ENCODE data around the gene FGB. TPM values are rescaled to one million over a fixed set of nuclear protein-coding genes. Genes with fewer than 3 reads are reported as not detected.

The FGB gene
- total and polyA plus RNA-seq, 2 experiments from 2014 or later = not detected

DNA sequence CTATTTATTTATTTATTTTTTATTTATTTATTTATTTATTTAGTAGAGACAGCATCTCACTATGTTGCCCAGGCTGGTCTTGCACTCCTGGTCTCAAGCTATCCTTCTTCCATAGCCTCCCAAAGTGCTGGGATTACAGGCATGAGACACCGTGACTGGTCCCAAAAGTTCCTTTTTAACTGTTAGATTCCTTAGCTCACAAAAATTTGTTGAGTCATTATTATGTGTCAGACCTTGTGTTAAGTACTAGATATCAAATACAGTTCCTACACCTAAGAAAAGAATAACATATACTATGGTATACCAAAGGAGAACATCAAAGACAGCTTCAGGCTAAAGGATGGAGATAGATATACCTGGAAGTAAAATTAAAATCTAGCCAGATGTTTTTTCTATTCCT is 16.1 kb downstream of the FGB start:
- no peak for DNase-seq (ENCODE audit: low spot score)
- Histone ChIP-seq H3K79me2 (replicated peaks; ENCODE audit: insufficient read depth) (no peaks in the 10 kb centered on the region), H3K36me3 (ENCODE audit: insufficient read depth) (no peaks in the 10 kb centered on the region), H3K27me3 (ENCODE audit: insufficient read depth) (no peaks in the 10 kb centered on the region), H3K4me3 (no peak overlapping the region), H2AFZ (no peak overlapping the region), H3K9me2 (ENCODE audit: insufficient read depth) (no peaks in the 10 kb centered on the region), H3K4me1 (ENCODE audit: insufficient read depth) (no peaks in the 10 kb centered on the region), H3K4me2 (no peak overlapping the region), H4K20me1 (replicated peaks; ENCODE audit: insufficient read depth) (no peaks in the 10 kb centered on the region), H3F3A (replicated peaks; ENCODE audit: low read depth) (no peaks in the 10 kb centered on the region), H3K27ac (ENCODE audit: low read depth) (no peak overlapping the region)
- TF ChIP-seq, protein P1, sequence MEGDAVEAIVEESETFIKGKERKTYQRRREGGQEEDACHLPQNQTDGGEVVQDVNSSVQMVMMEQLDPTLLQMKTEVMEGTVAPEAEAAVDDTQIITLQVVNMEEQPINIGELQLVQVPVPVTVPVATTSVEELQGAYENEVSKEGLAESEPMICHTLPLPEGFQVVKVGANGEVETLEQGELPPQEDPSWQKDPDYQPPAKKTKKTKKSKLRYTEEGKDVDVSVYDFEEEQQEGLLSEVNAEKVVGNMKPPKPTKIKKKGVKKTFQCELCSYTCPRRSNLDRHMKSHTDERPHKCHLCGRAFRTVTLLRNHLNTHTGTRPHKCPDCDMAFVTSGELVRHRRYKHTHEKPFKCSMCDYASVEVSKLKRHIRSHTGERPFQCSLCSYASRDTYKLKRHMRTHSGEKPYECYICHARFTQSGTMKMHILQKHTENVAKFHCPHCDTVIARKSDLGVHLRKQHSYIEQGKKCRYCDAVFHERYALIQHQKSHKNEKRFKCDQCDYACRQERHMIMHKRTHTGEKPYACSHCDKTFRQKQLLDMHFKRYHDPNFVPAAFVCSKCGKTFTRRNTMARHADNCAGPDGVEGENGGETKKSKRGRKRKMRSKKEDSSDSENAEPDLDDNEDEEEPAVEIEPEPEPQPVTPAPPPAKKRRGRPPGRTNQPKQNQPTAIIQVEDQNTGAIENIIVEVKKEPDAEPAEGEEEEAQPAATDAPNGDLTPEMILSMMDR (conservative IDR thresholded peaks at IDR 0.05; ENCODE audit: low read depth in 2 of 2) = no peak
- no peak for TF ChIP-seq CREB1 (CRISPR knock-in tag; IDR thresholded peaks at IDR 0.05; ENCODE audit: low read depth)
- TF ChIP-seq, protein P2, sequence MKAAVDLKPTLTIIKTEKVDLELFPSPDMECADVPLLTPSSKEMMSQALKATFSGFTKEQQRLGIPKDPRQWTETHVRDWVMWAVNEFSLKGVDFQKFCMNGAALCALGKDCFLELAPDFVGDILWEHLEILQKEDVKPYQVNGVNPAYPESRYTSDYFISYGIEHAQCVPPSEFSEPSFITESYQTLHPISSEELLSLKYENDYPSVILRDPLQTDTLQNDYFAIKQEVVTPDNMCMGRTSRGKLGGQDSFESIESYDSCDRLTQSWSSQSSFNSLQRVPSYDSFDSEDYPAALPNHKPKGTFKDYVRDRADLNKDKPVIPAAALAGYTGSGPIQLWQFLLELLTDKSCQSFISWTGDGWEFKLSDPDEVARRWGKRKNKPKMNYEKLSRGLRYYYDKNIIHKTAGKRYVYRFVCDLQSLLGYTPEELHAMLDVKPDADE (IDR thresholded peaks at IDR 0.05) = no peak
- TF ChIP-seq ZNF331 (CRISPR knock-in tag; IDR thresholded peaks at IDR 0.05; ENCODE audit: low read depth) = no peak
- TF ChIP-seq, protein P3, sequence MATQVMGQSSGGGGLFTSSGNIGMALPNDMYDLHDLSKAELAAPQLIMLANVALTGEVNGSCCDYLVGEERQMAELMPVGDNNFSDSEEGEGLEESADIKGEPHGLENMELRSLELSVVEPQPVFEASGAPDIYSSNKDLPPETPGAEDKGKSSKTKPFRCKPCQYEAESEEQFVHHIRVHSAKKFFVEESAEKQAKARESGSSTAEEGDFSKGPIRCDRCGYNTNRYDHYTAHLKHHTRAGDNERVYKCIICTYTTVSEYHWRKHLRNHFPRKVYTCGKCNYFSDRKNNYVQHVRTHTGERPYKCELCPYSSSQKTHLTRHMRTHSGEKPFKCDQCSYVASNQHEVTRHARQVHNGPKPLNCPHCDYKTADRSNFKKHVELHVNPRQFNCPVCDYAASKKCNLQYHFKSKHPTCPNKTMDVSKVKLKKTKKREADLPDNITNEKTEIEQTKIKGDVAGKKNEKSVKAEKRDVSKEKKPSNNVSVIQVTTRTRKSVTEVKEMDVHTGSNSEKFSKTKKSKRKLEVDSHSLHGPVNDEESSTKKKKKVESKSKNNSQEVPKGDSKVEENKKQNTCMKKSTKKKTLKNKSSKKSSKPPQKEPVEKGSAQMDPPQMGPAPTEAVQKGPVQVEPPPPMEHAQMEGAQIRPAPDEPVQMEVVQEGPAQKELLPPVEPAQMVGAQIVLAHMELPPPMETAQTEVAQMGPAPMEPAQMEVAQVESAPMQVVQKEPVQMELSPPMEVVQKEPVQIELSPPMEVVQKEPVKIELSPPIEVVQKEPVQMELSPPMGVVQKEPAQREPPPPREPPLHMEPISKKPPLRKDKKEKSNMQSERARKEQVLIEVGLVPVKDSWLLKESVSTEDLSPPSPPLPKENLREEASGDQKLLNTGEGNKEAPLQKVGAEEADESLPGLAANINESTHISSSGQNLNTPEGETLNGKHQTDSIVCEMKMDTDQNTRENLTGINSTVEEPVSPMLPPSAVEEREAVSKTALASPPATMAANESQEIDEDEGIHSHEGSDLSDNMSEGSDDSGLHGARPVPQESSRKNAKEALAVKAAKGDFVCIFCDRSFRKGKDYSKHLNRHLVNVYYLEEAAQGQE (IDR thresholded peaks at IDR 0.05; ENCODE audit: unreplicated experiment) = no peak
- no peak for TF ChIP-seq JUNB (IDR thresholded peaks at IDR 0.05; ENCODE audit: unreplicated experiment)
- TF ChIP-seq NANOG (IDR thresholded peaks at IDR 0.05; ENCODE audit: borderline replicate concordance) = no peak
- no peak for TF ChIP-seq STAT1 (IDR thresholded peaks at IDR 0.05; ENCODE audit: unreplicated experiment)
- no peak for TF ChIP-seq POLR2AphosphoS5 (IDR thresholded peaks at IDR 0.05; ENCODE audit: low read depth)
- no peak for TF ChIP-seq ZNF114 (CRISPR knock-in tag; IDR thresholded peaks at IDR 0.05)
- TF ChIP-seq EZH2phosphoT487 (IDR thresholded peaks at IDR 0.05; ENCODE audit: unreplicated experiment) = no peak
- TF ChIP-seq, protein P4, sequence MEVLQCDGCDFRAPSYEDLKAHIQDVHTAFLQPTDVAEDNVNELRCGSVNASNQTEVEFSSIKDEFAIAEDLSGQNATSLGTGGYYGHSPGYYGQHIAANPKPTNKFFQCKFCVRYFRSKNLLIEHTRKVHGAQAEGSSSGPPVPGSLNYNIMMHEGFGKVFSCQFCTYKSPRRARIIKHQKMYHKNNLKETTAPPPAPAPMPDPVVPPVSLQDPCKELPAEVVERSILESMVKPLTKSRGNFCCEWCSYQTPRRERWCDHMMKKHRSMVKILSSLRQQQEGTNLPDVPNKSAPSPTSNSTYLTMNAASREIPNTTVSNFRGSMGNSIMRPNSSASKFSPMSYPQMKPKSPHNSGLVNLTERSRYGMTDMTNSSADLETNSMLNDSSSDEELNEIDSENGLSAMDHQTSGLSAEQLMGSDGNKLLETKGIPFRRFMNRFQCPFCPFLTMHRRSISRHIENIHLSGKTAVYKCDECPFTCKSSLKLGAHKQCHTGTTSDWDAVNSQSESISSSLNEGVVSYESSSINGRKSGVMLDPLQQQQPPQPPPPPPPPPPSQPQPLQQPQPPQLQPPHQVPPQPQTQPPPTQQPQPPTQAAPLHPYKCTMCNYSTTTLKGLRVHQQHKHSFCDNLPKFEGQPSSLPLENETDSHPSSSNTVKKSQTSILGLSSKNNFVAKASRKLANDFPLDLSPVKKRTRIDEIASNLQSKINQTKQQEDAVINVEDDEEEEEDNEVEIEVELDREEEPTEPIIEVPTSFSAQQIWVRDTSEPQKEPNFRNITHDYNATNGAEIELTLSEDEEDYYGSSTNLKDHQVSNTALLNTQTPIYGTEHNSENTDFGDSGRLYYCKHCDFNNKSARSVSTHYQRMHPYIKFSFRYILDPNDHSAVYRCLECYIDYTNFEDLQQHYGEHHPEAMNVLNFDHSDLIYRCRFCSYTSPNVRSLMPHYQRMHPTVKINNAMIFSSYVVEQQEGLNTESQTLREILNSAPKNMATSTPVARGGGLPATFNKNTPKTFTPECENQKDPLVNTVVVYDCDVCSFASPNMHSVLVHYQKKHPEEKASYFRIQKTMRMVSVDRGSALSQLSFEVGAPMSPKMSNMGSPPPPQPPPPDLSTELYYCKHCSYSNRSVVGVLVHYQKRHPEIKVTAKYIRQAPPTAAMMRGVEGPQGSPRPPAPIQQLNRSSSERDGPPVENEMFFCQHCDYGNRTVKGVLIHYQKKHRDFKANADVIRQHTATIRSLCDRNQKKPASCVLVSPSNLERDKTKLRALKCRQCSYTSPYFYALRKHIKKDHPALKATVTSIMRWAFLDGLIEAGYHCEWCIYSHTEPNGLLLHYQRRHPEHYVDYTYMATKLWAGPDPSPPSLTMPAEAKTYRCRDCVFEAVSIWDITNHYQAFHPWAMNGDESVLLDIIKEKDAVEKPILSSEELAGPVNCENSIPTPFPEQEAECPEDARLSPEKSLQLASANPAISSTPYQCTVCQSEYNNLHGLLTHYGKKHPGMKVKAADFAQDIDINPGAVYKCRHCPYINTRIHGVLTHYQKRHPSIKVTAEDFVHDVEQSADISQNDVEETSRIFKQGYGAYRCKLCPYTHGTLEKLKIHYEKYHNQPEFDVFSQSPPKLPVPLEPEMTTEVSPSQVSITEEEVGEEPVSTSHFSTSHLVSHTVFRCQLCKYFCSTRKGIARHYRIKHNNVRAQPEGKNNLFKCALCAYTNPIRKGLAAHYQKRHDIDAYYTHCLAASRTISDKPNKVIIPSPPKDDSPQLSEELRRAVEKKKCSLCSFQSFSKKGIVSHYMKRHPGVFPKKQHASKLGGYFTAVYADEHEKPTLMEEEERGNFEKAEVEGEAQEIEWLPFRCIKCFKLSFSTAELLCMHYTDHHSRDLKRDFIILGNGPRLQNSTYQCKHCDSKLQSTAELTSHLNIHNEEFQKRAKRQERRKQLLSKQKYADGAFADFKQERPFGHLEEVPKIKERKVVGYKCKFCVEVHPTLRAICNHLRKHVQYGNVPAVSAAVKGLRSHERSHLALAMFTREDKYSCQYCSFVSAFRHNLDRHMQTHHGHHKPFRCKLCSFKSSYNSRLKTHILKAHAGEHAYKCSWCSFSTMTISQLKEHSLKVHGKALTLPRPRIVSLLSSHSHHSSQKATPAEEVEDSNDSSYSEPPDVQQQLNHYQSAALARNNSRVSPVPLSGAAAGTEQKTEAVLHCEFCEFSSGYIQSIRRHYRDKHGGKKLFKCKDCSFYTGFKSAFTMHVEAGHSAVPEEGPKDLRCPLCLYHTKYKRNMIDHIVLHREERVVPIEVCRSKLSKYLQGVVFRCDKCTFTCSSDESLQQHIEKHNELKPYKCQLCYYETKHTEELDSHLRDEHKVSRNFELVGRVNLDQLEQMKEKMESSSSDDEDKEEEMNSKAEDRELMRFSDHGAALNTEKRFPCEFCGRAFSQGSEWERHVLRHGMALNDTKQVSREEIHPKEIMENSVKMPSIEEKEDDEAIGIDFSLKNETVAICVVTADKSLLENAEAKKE (CRISPR knock-in tag; IDR thresholded peaks at IDR 0.05) = no peak
- TF ChIP-seq EZH2 (IDR thresholded peaks at IDR 0.05; ENCODE audit: low read depth, unreplicated experiment) = no peak
- Mint-ChIP-seq H3K27me3 (ENCODE audit: insufficient read depth, low read depth, poor library complexity) (peaks cover 3% of the 10 kb centered on the region), H3K4me1 (no peaks in the 10 kb centered on the region), H3K36me3 (ENCODE audit: low read depth) (no peaks in the 10 kb centered on the region), H3K27ac (no peak overlapping the region), H3K4me3 (no peak overlapping the region), H3K9me3 (no peaks in the 10 kb centered on the region)
- ATAC-seq = no peak

All from GM23338 (cell line).